Testis (tissue), 2 donors: Measurements from ENCODE around the gene TMEM209.

Experiments used
- CTCF ChIP-seq, 3 experiments: fragments of 450-650 bp in 2 of 3; fragments of 200-600 bp in 1 of 3; sonication (generic) in 1 of 3; IDR thresholded peaks; one replicate each; pipeline ENCODE4 v1.5.1; 2016 to 2019; ENCODE audit warnings: antibody characterized with exemption in 3 of 3, mild to moderate bottlenecking in 2 of 3, moderate library complexity in 1 of 3
- POLR2A ChIP-seq: fragments of 450-650 bp; IDR thresholded peaks from one replicate; pipeline ENCODE4 v1.6.1; 2017; ENCODE audit warnings: antibody characterized with exemption, mild to moderate bottlenecking, moderate library complexity

- TF ChIP-seq POLR2A (no peak), CTCF (IDR thresholded peaks at IDR 0.05) (no peak)
Observed at GRCh38 chr7:130142654-130143333, 62.4 kb downstream of the TMEM209 start.
